DND-41 (cell line): ENCODE measurements around the gene TNIP2.

Source experiments
- ATAC-seq: fragments of 200-7000 bp; cut with Tn5 transposase; 3 replicates; pipeline ENCODE4 v1.9.1; 2021; ENCODE audit warnings: low read depth; ENCODE audit not compliant: insufficient read depth
- DNase-seq: peaks from one replicate; pipeline ENCODE4 v3.0.0-alpha.2; 2020
- H2AFZ ChIP-seq: 2 replicates; pipeline ENCODE4 v1.6.0; 2012; ENCODE audit warnings: low read depth, low read length
- H3K27ac ChIP-seq: 2 replicates; pipeline ENCODE4 v1.5.1; 2012; ENCODE audit warnings: low read length, inconsistent platforms
- H3K27me3 ChIP-seq: fragments of 200-600 bp; sonication (generic); 2 replicates; pipeline ENCODE4 v1.6.0; 2012; ENCODE audit warnings: low read length, mild to moderate bottlenecking, inconsistent platforms; ENCODE audit not compliant: insufficient read depth, poor library complexity
- H3K36me3 ChIP-seq: 2 replicates; pipeline ENCODE4 v1.5.1; 2012; ENCODE audit warnings: low read length, inconsistent platforms; ENCODE audit not compliant: insufficient read depth
- H3K4me1 ChIP-seq: 2 replicates; pipeline ENCODE4 v1.5.1; 2012; ENCODE audit warnings: mild to moderate bottlenecking, low read length; ENCODE audit not compliant: insufficient read depth
- H3K4me2 ChIP-seq: 2 replicates; pipeline ENCODE4 v1.6.0; 2012; ENCODE audit warnings: mild to moderate bottlenecking, moderate library complexity, low read length, inconsistent platforms; ENCODE audit not compliant: insufficient read depth
- H3K4me3 ChIP-seq, 2 experiments: fragments of 200-600 bp in 1 of 2; shearing (Covaris generic) in 1 of 2; 2 replicates each; pipeline ENCODE4 v1.5.1; 2012 to 2016; ENCODE audit warnings: inconsistent platforms in 2 of 2, low read length in 2 of 2, mild to moderate bottlenecking in 2 of 2, low read depth in 1 of 2, moderate library complexity in 1 of 2
- H3K79me2 ChIP-seq: 2 replicates; pipeline ENCODE4 v1.6.0; 2012; ENCODE audit warnings: low read length, inconsistent platforms; ENCODE audit not compliant: insufficient read depth
- H3K9ac ChIP-seq: 2 replicates; pipeline ENCODE4 v1.6.0; 2012; ENCODE audit warnings: low read depth, mild to moderate bottlenecking, inconsistent platforms, low read length, moderate library complexity
- H3K9me3 ChIP-seq: 2 replicates; pipeline ENCODE4 v1.5.1; 2012; ENCODE audit warnings: low read length, moderate library complexity, mild to moderate bottlenecking, inconsistent platforms; ENCODE audit not compliant: insufficient read depth, severe bottlenecking
- H4K20me1 ChIP-seq: 2 replicates; pipeline ENCODE4 v1.6.0; 2012; ENCODE audit warnings: low read length; ENCODE audit not compliant: insufficient read depth
- EZH2 ChIP-seq: IDR thresholded peaks from 3 replicates; pipeline ENCODE4 v1.6.1; 2012; ENCODE audit warnings: borderline replicate concordance, low read depth, mild to moderate bottlenecking, moderate library complexity, low read length, inconsistent platforms; ENCODE audit not compliant: severe bottlenecking
- TF ChIP-seq, protein P1 (sequence below): IDR thresholded peaks from 2 replicates; pipeline ENCODE4 v1.5.1; 2012; ENCODE audit warnings: borderline replicate concordance, low read length, moderate library complexity, mild to moderate bottlenecking; ENCODE audit not compliant: poor library complexity, severe bottlenecking; ENCODE audit errors: extremely low read depth

The TNIP2 gene

DNA sequence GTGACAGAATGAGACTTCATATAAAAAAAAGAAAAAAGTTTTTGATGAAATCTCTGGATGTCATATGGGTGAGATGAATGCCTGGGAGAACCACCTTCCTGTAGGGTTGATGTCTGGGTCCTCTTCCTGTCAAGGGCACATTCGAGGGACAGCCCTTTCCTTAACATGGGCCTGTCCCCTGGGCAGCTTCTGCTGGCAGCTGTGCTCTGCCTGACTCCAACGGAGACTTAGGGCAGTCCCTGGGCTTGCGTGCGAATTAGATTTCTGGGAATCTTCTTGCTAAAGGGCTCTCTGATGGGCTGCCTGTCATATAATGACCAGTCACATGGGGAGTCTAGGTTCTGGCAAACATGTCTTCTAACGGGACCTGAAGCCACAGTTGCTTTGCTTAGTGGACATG is 40.7 kb downstream of the TNIP2 start:
- ATAC-seq: no peak
- H3K27me3 ChIP-seq: no peaks in the 10 kb centered on the region
- H4K20me1 ChIP-seq: 0 out of 2 replicates have a peak, but pooled peaks cover 3% of the 10 kb centered on the region
- TF ChIP-seq, protein P1, sequence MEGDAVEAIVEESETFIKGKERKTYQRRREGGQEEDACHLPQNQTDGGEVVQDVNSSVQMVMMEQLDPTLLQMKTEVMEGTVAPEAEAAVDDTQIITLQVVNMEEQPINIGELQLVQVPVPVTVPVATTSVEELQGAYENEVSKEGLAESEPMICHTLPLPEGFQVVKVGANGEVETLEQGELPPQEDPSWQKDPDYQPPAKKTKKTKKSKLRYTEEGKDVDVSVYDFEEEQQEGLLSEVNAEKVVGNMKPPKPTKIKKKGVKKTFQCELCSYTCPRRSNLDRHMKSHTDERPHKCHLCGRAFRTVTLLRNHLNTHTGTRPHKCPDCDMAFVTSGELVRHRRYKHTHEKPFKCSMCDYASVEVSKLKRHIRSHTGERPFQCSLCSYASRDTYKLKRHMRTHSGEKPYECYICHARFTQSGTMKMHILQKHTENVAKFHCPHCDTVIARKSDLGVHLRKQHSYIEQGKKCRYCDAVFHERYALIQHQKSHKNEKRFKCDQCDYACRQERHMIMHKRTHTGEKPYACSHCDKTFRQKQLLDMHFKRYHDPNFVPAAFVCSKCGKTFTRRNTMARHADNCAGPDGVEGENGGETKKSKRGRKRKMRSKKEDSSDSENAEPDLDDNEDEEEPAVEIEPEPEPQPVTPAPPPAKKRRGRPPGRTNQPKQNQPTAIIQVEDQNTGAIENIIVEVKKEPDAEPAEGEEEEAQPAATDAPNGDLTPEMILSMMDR: no peak
- no peak for TF ChIP-seq EZH2
- no peaks in the 10 kb centered on the region for H3K9me3 ChIP-seq
- no peaks in the 10 kb centered on the region for H3K4me1 ChIP-seq
- H2AFZ ChIP-seq: no peak overlapping the region
- peaks cover 75% of the 10 kb centered on the region for H3K36me3 ChIP-seq
- H3K4me3 ChIP-seq: no peak overlapping the region
- DNase-seq: no peak
- peaks cover 11% of the 10 kb centered on the region for H3K79me2 ChIP-seq
- H3K4me2 ChIP-seq: no peak overlapping the region
- no peak overlapping the region for H3K9ac ChIP-seq
- H3K27ac ChIP-seq: no peak overlapping the region

DNA sequence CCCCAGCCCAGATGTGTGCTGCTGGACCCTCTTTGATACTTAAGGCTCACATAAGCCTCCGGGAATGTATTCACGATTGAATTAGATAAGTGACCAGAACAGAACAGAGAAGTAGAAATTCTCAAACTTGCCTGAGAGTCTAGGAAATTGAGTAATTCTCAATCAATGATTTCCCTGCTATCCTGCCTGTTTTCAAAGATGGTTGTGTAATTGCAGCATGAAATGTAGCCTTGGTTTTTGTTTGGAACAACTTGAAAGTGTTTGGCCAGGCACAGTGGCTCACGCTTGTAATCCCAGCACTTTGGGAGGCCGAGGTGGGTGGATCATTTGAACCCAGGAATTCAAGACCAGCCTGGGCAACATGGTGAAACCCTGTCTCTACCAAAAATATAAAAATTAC is 41.2 kb downstream of the TNIP2 start:
- H3K36me3 ChIP-seq: peaks cover 71% of the 10 kb centered on the region
- no peaks in the 10 kb centered on the region for H3K9me3 ChIP-seq
- ATAC-seq: no peak
- H3K79me2 ChIP-seq: peaks cover 11% of the 10 kb centered on the region
- DNase-seq: no peak
- H3K27ac ChIP-seq: no peak overlapping the region
- H3K9ac ChIP-seq: no peak overlapping the region
- H3K27me3 ChIP-seq: no peaks in the 10 kb centered on the region
- no peak overlapping the region for H3K4me3 ChIP-seq
- H2AFZ ChIP-seq: no peak overlapping the region
- no peaks in the 10 kb centered on the region for H3K4me1 ChIP-seq
- no peak for TF ChIP-seq EZH2
- TF ChIP-seq, protein P1: no peak
- H4K20me1 ChIP-seq: 0 out of 2 replicates have a peak, but pooled peaks cover 3% of the 10 kb centered on the region
- H3K4me2 ChIP-seq: no peak overlapping the region

DNA sequence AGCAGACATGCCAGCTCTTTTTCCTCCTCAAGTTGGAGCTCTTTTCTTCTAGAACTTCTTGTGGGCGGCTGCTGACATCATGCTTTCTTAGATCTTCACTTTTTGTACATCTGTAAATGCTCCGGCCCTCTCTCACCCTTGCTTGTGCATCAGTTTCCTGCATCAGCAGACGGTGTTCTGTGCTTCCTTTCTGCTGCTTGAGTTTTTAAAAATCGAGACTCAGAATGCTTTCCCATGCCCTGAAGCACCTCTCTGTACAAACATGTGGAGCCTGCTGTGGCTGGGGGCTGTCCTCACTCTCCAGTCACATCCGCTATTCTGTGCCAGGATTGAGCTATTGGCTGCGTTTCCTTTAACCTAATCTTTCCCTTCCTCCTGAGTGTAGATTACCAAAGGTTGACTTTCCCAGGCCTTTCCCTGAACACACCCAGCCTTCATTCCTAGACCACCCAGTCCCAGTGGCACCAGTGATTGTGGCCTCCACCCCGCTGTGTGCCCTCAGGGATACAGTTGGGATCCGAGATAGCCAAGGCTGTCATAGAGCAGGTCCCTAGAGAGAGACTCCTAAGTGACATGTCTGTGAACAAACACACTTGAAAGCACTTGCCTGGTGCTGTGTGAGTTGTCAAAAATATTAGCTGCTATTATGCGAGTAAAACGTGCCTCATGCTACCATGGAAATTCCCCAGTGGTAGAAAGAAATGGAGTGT is 41.9 kb downstream of the TNIP2 start:
- Histone ChIP-seq H3K4me2 (no peak overlapping the region), H2AFZ (no peak overlapping the region), H3K9ac (no peak overlapping the region), H3K9me3 (no peaks in the 10 kb centered on the region), H3K4me3 (no peak overlapping the region), H3K36me3 (peaks cover 65% of the 10 kb centered on the region), H3K27me3 (no peaks in the 10 kb centered on the region), H3K27ac (no peak overlapping the region), H4K20me1 (0 out of 2 replicates have a peak, but pooled peaks cover 3% of the 10 kb centered on the region), H3K79me2 (peaks cover 11% of the 10 kb centered on the region), H3K4me1 (no peaks in the 10 kb centered on the region)
- ATAC-seq (no peak), DNase-seq (no peak)
- TF ChIP-seq, protein P1: no peak
- TF ChIP-seq EZH2: no peak

DNA sequence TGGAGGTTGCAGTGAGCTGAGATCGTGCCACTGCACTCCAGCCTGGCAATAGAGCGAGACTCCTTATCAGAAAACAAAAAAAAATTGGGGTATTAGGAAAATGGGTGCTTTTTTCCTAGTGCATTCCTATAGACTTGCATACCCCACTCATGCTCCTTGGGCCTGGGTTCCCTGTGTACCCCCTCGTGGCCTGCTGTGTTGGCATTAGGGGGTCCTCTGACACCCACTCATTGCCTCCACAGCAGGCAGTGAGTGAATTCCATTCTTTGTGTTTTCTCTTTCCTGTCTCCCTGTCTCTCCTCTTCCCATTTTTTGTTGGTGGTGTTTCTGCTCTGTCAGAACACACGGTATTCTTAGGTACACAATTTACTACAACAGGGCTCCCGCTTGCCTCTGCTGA is 42.8 kb downstream of the TNIP2 start:
- Histone ChIP-seq H3K9ac (no peak overlapping the region), H4K20me1 (0 out of 2 replicates have a peak, but pooled peaks cover 3% of the 10 kb centered on the region), H3K4me1 (no peaks in the 10 kb centered on the region), H3K9me3 (no peaks in the 10 kb centered on the region), H3K27ac (no peak overlapping the region), H2AFZ (no peak overlapping the region), H3K4me3 (no peak overlapping the region), H3K79me2 (peaks cover 11% of the 10 kb centered on the region), H3K4me2 (no peak overlapping the region), H3K27me3 (no peaks in the 10 kb centered on the region), H3K36me3 (peaks cover 58% of the 10 kb centered on the region)
- ATAC-seq: no peak
- DNase-seq: no peak
- no peak for TF ChIP-seq EZH2
- TF ChIP-seq, protein P1: no peak
